K562 (cell line): ENCODE results near the gene ZNF213. TPM values are rescaled to one million over a fixed set of nuclear protein-coding genes. Genes with fewer than 3 reads are reported as not detected.

ENCODE experiments used
- ARNT ChIP-seq, 2 experiments: fragments of 450-650 bp; IDR thresholded peaks; 2 replicates each; pipeline ENCODE4 v1.6.1; 2016; ENCODE audit warnings: mild to moderate bottlenecking in 1 of 2
- ATF2 ChIP-seq: sonication (generic); formaldehyde crosslinking; IDR thresholded peaks from 2 replicates; pipeline ENCODE4 v1.8.1; 2022; ENCODE audit warnings: missing genetic modification reagents
- CBX5 ChIP-seq: IDR thresholded peaks from 2 replicates; pipeline ENCODE4 v1.6.1; 2014; ENCODE audit warnings: low read depth, borderline replicate concordance
- CEBPB ChIP-seq: fragments of 450-650 bp; IDR thresholded peaks from 2 replicates; pipeline ENCODE4 v1.6.1; 2016; ENCODE audit warnings: missing genetic modification characterization, missing compliant biosample characterization
- CREM ChIP-seq: IDR thresholded peaks from 2 replicates; pipeline ENCODE4 v1.6.1; 2014; ENCODE audit warnings: antibody characterized with exemption, low read depth
- DPF2 ChIP-seq: fragments of 450-650 bp; IDR thresholded peaks from 2 replicates; pipeline ENCODE4 v1.6.1; 2016
- E2F5 ChIP-seq: sonication (generic); formaldehyde crosslinking; IDR thresholded peaks from 2 replicates; pipeline ENCODE4 v1.8.0; 2022; ENCODE audit warnings: mild to moderate bottlenecking, missing genetic modification reagents
- ETV1 ChIP-seq: fragments of 450-650 bp; conservative IDR thresholded peaks from 2 replicates; pipeline ENCODE4 v1.6.1; 2016; ENCODE audit warnings: missing genetic modification characterization, control low read depth, low read depth, missing compliant biosample characterization
- FOXJ3 ChIP-seq: sonication (generic); formaldehyde crosslinking; IDR thresholded peaks from 2 replicates; pipeline ENCODE4 v1.4.0; 2020; ENCODE audit warnings: mild to moderate bottlenecking, missing genetic modification reagents
- GATAD2B ChIP-seq: fragments of 450-650 bp; IDR thresholded peaks from 2 replicates; pipeline ENCODE4 v1.6.1; 2017; ENCODE audit warnings: mild to moderate bottlenecking, borderline replicate concordance
- HMG20A ChIP-seq: fragments of 450-650 bp; formaldehyde crosslinking; conservative IDR thresholded peaks from 2 replicates; pipeline ENCODE4 v1.4.0; 2020; ENCODE audit warnings: mild to moderate bottlenecking, mixed read lengths
- JUN ChIP-seq, 2 experiments: sonication (generic) in 1 of 2; formaldehyde crosslinking in 1 of 2; IDR thresholded peaks; 2 replicates each; pipeline versions ENCODE4 v1.6.1 to v1.8.0; 2012 to 2022; ENCODE audit warnings: borderline replicate concordance in 2 of 2, mild to moderate bottlenecking in 2 of 2, improper control_type of control experiment in 1 of 2, low read depth in 1 of 2, low read length in 1 of 2, missing genetic modification reagents in 1 of 2
- MAFG ChIP-seq: fragments of 450-650 bp; conservative IDR thresholded peaks from 2 replicates; pipeline ENCODE4 v1.6.1; 2016; ENCODE audit warnings: missing genetic modification characterization, missing compliant biosample characterization
- MCM7 ChIP-seq, 2 experiments: fragments of 450-650 bp; IDR thresholded peaks; 2 replicates each; pipeline ENCODE4 v1.6.1; 2016 to 2018
- MIER1 ChIP-seq: fragments of 450-650 bp; IDR thresholded peaks from 2 replicates; pipeline ENCODE4 v1.6.1; 2016; ENCODE audit warnings: antibody characterized with exemption, mild to moderate bottlenecking, low read depth
- POLR3A ChIP-seq: IDR thresholded peaks from 2 replicates; pipeline ENCODE4 v1.6.1; 2011; ENCODE audit warnings: borderline replicate concordance, mild to moderate bottlenecking, moderate library complexity; ENCODE audit not compliant: insufficient read length, insufficient read depth; ENCODE audit errors: extremely low read depth
- RNF219 ChIP-seq: fragments of 250-450 bp; sonication (Bioruptor Pico); IDR thresholded peaks from 2 replicates; pipeline ENCODE4 v1.5.0; 2022; ENCODE audit warnings: mild to moderate bottlenecking
- XRCC4 ChIP-seq: IDR thresholded peaks from one replicate; pipeline ENCODE4 v1.6.1; 2011; ENCODE audit not compliant: insufficient read depth, insufficient read length; ENCODE audit errors: extremely low read depth
- ZNF274 ChIP-seq: IDR thresholded peaks from 2 replicates; pipeline ENCODE4 v1.6.1; 2011; ENCODE audit warnings: low read depth, mild to moderate bottlenecking, low read length, moderate library complexity, borderline replicate concordance
- ZNF282 ChIP-seq: sonication (generic); formaldehyde crosslinking; IDR thresholded peaks from 2 replicates; pipeline ENCODE4 v1.8.1; 2023; ENCODE audit warnings: missing genetic modification reagents
- ZNF324 ChIP-seq: fragments of 250-450 bp; sonication (Bioruptor Pico); IDR thresholded peaks from 2 replicates; pipeline ENCODE4 v1.4.0; 2020; ENCODE audit warnings: mild to moderate bottlenecking
- ZNF436 ChIP-seq: fragments of 250-450, 450-650 bp; sonication (Bioruptor Pico); formaldehyde crosslinking; IDR thresholded peaks from 2 replicates; pipeline ENCODE4 v1.7.0; 2020; ENCODE audit warnings: mild to moderate bottlenecking
- ZNF449 ChIP-seq: fragments of 250-450 bp; sonication (Bioruptor Pico); IDR thresholded peaks from 2 replicates; pipeline ENCODE4 v1.8.0; 2022; ENCODE audit warnings: moderate library complexity, mild to moderate bottlenecking, inconsistent platforms
- ZNF561 ChIP-seq: fragments of 450-650 bp; formaldehyde crosslinking; conservative IDR thresholded peaks from 2 replicates; pipeline ENCODE4 v1.4.0; 2020; ENCODE audit warnings: mild to moderate bottlenecking, moderate library complexity
- polyA plus RNA-seq, 8 experiments: library from polyadenylated mRNA; depleted of rRNA in 4 of 8; stranded (reverse) in 5 of 8; unstranded in 3 of 8; fragments of >200 nt; fragmentation: Nextera tagmentation in 2 of 8; fragmentation: Illumina TruSeq in 1 of 8; extraction: Ambion mirVana in 2 of 8; extraction: Trizol in 1 of 8; gene quantifications; 2 replicates each; pipeline versions ENCODE4 v1.2.1 to v1.2.3, GENCODE V29; 2011 to 2014; ENCODE audit warnings: inconsistent platforms in 1 of 8, missing spikeins in 1 of 8
- total RNA-seq, 7 experiments: library from RNA; depleted of rRNA in 6 of 7; stranded (reverse); fragments of >200 nt in 6 of 7; fragmentation: Illumina TruSeq in 2 of 7; extraction: Trizol in 2 of 7; gene quantifications; 2 replicates each; pipeline versions ENCODE4 v1.2.1 to v1.2.3, GENCODE V29; 2011 to 2021; ENCODE audit warnings: low replicate concordance in 1 of 7

Gene ZNF213
- total and polyA plus RNA-seq, 9 of the 15 experiments (the other 6 are each of a cell fraction or from before 2014, with no cell fraction given) = 0.49 to 10.0 (median 1.8) TPM

- no peak for TF ChIP-seq E2F5 (CRISPR knock-in tag)
- TF ChIP-seq MCM7 (IDR thresholded peaks at IDR 0.05) = no peak
- no peak for TF ChIP-seq MAFG (tag)
- TF ChIP-seq JUN (IDR thresholded peaks at IDR 0.05; ENCODE audit: borderline replicate concordance, low read depth, low read length) = no peak
- TF ChIP-seq JUN (CRISPR knock-in tag; IDR thresholded peaks at IDR 0.05; ENCODE audit: borderline replicate concordance) = no peak
- no peak for TF ChIP-seq ZNF282 (CRISPR knock-in tag)
- TF ChIP-seq CEBPB (tag) = no peak
- TF ChIP-seq CBX5 = no peak
- TF ChIP-seq DPF2 = no peak; the same call in 1 of the 2 replicates
- no peak for TF ChIP-seq ZNF274
- TF ChIP-seq ATF2 (CRISPR knock-in tag) = no peak
- TF ChIP-seq ARNT (IDR thresholded peaks at IDR 0.05) = peak in 1 of 2 experiments; percentile 68; a peak in 1 of 4 replicates
- no peak for TF ChIP-seq XRCC4
- no peak for TF ChIP-seq HMG20A (CRISPR knock-in tag)
- no peak for TF ChIP-seq ZNF561 (CRISPR knock-in tag)
- peak; percentile 84 for TF ChIP-seq POLR3A
- no peak for TF ChIP-seq ZNF449 (CRISPR knock-in tag)
- TF ChIP-seq ETV1 (tag) = peak; percentile 63
- no peak for TF ChIP-seq FOXJ3 (CRISPR knock-in tag)
- no peak for TF ChIP-seq RNF219 (CRISPR knock-in tag)
- no peak for TF ChIP-seq GATAD2B
- no peak for TF ChIP-seq ZNF436
- TF ChIP-seq ZNF324 (CRISPR knock-in tag) = no peak
- TF ChIP-seq CREM = peak; percentile 91
- TF ChIP-seq MIER1 = no peak
Measured at GRCh38 chr16:3158510-3159314, 23.9 kb downstream of the ZNF213 start (continued).
